Nephron progenitor cell (in vitro differentiated cells): ENCODE measurements around the gene ODAM.

Source experiments
- DNase-seq: peaks from one replicate; pipeline ENCODE4 v3.0.0; 2021
- H3K27ac Mint-ChIP-seq: 2 replicates; pipeline ENCODE4 v1.8.0; 2021; ENCODE audit warnings: mild to moderate bottlenecking, moderate library complexity, mixed read lengths
- H3K27me3 Mint-ChIP-seq: 2 replicates; pipeline ENCODE4 v1.8.0; 2021; ENCODE audit warnings: mild to moderate bottlenecking, low read depth, mixed read lengths; ENCODE audit not compliant: poor library complexity
- H3K36me3 Mint-ChIP-seq: 2 replicates; pipeline ENCODE4 v1.8.0; 2021; ENCODE audit warnings: low read depth, mixed read lengths
- H3K4me1 Mint-ChIP-seq: 2 replicates; pipeline ENCODE4 v1.8.0; 2021; ENCODE audit warnings: mixed read lengths
- H3K4me3 Mint-ChIP-seq: 2 replicates; pipeline ENCODE4 v1.8.0; 2021; ENCODE audit warnings: mild to moderate bottlenecking, moderate library complexity, mixed read lengths
- H3K9me3 Mint-ChIP-seq: 2 replicates; pipeline ENCODE4 v1.8.0; 2021; ENCODE audit warnings: mild to moderate bottlenecking, moderate library complexity, mixed read lengths
- CTCF ChIP-seq: fragments of 200-600 bp; sonication (generic); IDR thresholded peaks from 2 replicates; pipeline ENCODE4 v1.5.0; 2021; ENCODE audit warnings: antibody characterized with exemption

Gene ODAM

GRCh38 chr4:70195425-70195824, at the start of gene ODAM:
TSS of gene ODAM (plus strand) at chr4:70195725. CDS start at chr4:70196544, 819 bp downstream.
- Mint-ChIP-seq H3K36me3 (no peaks in the 10 kb centered on the region), H3K27me3 (peaks cover 3% of the 10 kb centered on the region), H3K4me1 (no peaks in the 10 kb centered on the region), H3K27ac (no peak within 1 kb of the TSS), H3K9me3 (no peaks in the 10 kb centered on the region), H3K4me3 (no peak within 1 kb of the TSS)
- DNase-seq = no peak
- no peak for TF ChIP-seq CTCF

GRCh38 chr4:70151271-70151670, 44.3 kb upstream of the ODAM start:
- no peaks in the 10 kb centered on the region for H3K36me3 Mint-ChIP-seq
- H3K4me3 Mint-ChIP-seq = no peak overlapping the region
- no peaks in the 10 kb centered on the region for H3K27me3 Mint-ChIP-seq
- no peaks in the 10 kb centered on the region for H3K4me1 Mint-ChIP-seq
- no peak for TF ChIP-seq CTCF
- no peak overlapping the region for H3K27ac Mint-ChIP-seq
- DNase-seq = no peak
- no peaks in the 10 kb centered on the region for H3K9me3 Mint-ChIP-seq

GRCh38 chr4:70152088-70152487, 43.4 kb upstream of the ODAM start:
- Mint-ChIP-seq H3K4me3 (no peak overlapping the region), H3K36me3 (no peaks in the 10 kb centered on the region), H3K9me3 (no peaks in the 10 kb centered on the region), H3K27me3 (no peaks in the 10 kb centered on the region), H3K27ac (no peak overlapping the region), H3K4me1 (no peaks in the 10 kb centered on the region)
- DNase-seq = no peak
- no peak for TF ChIP-seq CTCF

- H3K36me3 Mint-ChIP-seq = no peaks in the 10 kb centered on the region
- no peak for DNase-seq
Measured at GRCh38 chr4:70153937-70154336, 41.6 kb upstream of the ODAM start, which contains the start of gene PRR27. TSS of gene PRR27 (plus strand) at chr4:70154237. CDS start at chr4:70154376, 139 bp downstream.

GRCh38 chr4:70158576-70158975, 36.9 kb upstream of the ODAM start:
- H3K27me3 Mint-ChIP-seq = peaks cover 3% of the 10 kb centered on the region
- DNase-seq = no peak
- H3K4me1 Mint-ChIP-seq = no peaks in the 10 kb centered on the region
- H3K27ac Mint-ChIP-seq = no peak overlapping the region
- H3K9me3 Mint-ChIP-seq = no peaks in the 10 kb centered on the region
- no peak overlapping the region for H3K4me3 Mint-ChIP-seq
- no peaks in the 10 kb centered on the region for H3K36me3 Mint-ChIP-seq
- TF ChIP-seq CTCF = no peak

More at GRCh38 chr4:70153937-70154336, 41.6 kb upstream of the ODAM start, which contains the start of gene PRR27:
- Mint-ChIP-seq H3K9me3 (no peaks in the 10 kb centered on the region), H3K27ac (no peak within 1 kb of the TSS), H3K4me1 (no peaks in the 10 kb centered on the region), H3K27me3 (no peaks in the 10 kb centered on the region), H3K4me3 (no peak within 1 kb of the TSS)
- TF ChIP-seq CTCF = no peak

- no peaks in the 10 kb centered on the region for H3K9me3 Mint-ChIP-seq
- no peak overlapping the region for H3K4me3 Mint-ChIP-seq
- H3K27ac Mint-ChIP-seq = no peak overlapping the region
- no peak for TF ChIP-seq CTCF
- no peaks in the 10 kb centered on the region for H3K36me3 Mint-ChIP-seq
- peaks cover 4% of the 10 kb centered on the region for H3K27me3 Mint-ChIP-seq
- H3K4me1 Mint-ChIP-seq = no peaks in the 10 kb centered on the region
- DNase-seq = no peak
Measured at GRCh38 chr4:70177090-70177489, 18.4 kb upstream of the ODAM start.
